GM19324 (cell line): ENCODE measurements around the gene OGA.
A peak's percentile ranks its signal among the peaks of the same experiment; 100 is the strongest.
"Not testable (repeated sequence)": the region's sequence is repeated elsewhere in the genome, so short reads cannot be mapped to it uniquely, and the experiment has no call there.

ENCODE experiments used
- ATAC-seq: cut with Tn5 transposase; IDR thresholded peaks from one replicate; pipeline ENCODE4 v1.9.1; 2021; ENCODE audit warnings: mild to moderate bottlenecking, moderate library complexity; ENCODE audit not compliant: unreplicated experiment, low FRiP score

Gene OGA

GRCh38 chr10:101807158-101807557, 11.1 kb downstream of the OGA start:
- no peak for ATAC-seq

DNA sequence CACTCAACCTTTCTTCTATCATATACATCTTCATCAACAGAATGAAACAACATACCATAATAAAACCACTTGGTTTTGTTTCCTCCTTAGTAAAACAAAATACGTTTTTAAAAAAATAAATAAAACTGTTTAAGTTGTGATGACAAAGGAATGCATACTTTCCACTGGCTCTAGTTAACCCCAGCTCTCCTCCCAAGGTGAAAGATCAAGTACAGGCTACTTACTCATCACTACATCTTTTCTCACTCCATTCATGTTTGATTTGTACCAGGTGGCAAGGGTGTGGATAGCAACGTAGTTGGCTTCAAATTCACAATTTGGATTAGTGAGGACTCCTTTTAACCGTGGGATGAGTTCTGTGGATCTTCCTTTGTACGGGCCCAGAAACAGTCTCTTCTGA, 14.7 kb downstream of the OGA start:
- ATAC-seq, result no peak

GRCh38 chr10:101797403-101798059, 20.7 kb downstream of the OGA start:
- ATAC-seq, result no peak

GRCh38 chr10:101793526-101793925, 24.7 kb downstream of the OGA start:
- ATAC-seq, result no peak

DNA sequence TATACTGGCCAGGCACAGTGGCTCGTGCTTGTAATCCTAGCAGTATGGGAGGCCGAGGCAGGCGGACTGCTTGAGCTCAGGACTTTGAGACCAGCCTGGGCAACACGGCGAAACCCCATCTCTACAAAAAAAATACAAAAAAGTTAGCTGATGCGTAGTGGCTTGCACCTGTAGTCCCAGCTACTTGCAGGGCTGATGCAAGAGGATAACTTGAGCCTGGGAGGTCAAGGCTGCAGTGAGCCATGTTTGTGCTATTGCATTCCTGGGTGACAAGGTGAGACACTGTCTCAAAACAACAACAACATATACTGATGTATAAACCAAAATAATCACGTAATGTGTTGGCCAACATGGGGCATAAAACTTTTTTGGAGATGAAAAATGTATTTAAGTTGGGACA, 28.6 kb downstream of the OGA start:
- ATAC-seq, result no peak

DNA sequence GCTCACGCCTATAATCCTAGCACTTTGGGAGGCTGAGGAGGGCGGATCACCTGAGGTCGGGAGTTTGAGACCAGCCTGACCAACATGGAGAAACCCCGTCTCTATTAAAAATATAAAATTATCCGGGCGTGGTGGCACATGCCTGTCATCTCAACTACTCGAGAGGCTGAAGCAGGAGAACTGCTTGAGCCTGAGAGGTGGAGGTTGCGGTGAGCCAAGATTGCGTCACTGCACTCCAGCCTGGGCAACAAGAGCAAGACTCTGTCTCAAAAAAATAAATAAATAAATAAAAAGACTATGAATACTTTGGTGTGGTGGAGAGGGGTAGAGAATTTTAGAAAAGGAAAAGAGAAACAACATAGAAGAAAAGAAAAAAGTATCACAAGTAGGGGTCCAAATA, 29.0 kb downstream of the OGA start:
- ATAC-seq, result not testable (repeated sequence)

- no peak for ATAC-seq
Observed at GRCh38 chr10:101785801-101786200, 32.4 kb downstream of the OGA start.

- no peak for ATAC-seq
Observed at GRCh38 chr10:101784558-101784957, 33.7 kb downstream of the OGA start.

DNA sequence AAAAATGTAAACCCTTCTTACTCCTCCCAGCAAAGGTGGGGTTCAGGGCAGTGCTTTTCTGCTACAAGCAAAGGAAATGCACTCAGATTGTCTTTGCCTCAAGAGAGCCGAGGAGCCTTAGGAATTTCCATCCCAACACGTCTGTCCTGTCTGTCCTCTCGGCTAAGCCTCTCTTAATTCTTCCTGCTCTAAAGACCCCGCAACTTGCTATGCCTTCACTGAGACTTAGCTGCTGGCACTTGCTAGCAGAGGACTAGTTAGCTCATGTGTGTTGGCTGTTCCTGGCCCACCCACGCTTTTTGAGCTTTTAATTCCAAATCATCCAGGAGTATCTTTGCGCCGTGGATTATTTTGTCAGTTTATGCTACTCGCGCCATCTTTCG, 34.5 kb downstream of the OGA start:
- no peak for ATAC-seq

- peak; percentile 64 for ATAC-seq
Observed at GRCh38 chr10:101782811-101783735, 35.2 kb downstream of the OGA start, which contains the start of gene NPM3. TSS of gene NPM3 (minus strand) at chr10:101783446. CDS start at chr10:101783390, 56 bp downstream.

GRCh38 chr10:101781984-101782810, 36.0 kb downstream of the OGA start:
- no peak for ATAC-seq

- no peak for ATAC-seq
Observed at GRCh38 chr10:101781655-101781983, 36.6 kb downstream of the OGA start.

GRCh38 chr10:101780818-101781654, 37.2 kb downstream of the OGA start:
- no peak for ATAC-seq

DNA sequence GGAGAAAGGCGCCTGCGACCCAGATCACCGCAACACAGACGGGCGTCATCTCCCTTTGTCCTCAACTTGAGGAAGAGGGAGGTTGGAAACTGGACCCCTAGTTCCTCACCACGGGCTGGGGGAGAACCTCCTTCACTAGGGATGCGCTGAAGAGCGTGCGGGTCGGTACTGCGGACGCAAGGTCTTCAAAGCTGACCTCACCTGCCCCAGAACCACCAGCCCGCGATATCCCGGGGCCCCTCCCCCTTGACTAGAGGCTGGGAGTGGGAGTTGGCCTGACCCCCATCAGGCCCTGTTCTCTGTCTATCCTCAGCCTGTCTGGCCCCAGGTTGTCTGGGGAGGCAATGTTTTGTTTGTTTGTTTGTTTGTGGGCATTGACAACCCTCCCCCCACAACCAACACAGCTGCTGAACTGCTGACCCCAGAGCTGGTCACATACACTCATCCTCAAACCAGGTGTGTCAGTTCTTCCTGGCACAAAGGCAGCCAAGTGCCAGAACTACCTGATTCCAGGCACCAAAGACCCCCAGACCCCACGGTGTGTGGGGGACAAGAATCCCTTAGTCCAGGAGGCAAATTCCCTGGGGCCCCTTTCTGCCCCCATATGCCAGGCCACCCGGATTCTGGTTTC, 37.9 kb downstream of the OGA start:
- no peak for ATAC-seq

DNA sequence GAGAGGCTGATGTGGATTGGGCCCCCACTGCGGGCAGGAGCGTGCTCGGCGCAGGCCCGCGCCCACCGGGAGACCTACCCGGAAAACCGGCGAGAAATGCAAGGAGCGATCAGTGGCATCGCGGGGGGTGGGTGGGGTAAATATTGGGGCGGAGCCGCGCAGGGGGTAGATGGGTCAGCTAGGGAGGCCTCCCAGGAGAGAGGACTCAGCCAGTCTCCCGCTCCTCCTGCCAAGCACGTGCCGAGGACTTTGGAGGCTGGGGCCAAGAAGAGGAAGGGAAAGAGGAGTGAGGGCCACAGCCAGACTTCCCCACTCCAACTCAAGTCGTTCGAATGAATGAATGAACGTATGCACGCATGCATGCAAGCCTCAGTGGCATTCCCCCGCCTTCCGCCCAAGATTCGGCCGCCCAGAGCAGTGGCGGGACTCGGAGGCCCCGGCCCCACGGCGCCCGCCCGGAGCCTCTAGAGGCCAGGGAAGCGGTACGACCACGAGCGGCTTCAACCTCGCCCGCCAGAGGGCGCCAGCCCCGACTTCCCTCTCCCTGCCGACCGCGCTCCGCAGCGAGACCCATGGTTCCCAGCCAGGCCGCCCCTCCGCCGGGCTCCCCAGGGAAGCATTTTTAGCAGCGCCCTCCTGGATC, 38.6 kb downstream of the OGA start:
- ATAC-seq, result no peak

DNA sequence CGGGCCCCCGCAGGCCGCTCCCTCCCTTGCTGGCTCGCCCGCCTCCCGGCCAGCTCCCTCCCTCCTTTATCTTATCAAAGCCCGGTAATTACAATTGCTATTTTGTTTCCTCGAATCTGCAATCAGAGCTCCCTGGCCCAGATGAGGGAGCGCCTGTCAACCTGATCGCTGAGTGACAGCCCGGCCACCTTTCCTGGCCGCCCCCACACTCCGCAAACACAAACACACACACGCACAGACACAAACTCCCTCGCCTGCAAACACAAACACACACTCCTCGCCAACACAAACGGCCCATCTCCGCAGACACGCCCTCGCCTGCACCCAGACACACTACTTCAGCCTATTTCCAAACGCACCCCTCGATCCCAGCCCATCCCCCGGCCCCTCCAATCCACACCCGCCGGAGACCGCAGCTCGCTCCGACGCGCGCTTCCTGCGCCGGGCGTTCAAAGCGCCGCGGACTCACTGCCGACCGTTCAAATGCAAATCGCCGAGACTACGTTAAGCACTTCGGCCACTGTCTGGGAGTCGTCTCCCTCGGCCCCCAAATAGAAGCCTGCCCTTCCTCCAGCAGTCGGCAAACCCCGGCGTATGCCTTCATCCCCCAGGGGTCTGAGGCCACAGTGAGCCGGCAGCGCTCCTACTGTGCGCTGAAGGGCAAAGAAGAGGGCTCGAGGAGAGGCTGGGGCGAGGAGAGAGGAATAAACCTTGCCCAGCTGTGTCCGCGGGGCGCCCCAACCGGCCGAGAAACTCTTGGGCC, 39.3 kb downstream of the OGA start:
- no peak for ATAC-seq

GRCh38 chr10:101778151-101778780, 40.0 kb downstream of the OGA start:
- ATAC-seq, result no peak

DNA sequence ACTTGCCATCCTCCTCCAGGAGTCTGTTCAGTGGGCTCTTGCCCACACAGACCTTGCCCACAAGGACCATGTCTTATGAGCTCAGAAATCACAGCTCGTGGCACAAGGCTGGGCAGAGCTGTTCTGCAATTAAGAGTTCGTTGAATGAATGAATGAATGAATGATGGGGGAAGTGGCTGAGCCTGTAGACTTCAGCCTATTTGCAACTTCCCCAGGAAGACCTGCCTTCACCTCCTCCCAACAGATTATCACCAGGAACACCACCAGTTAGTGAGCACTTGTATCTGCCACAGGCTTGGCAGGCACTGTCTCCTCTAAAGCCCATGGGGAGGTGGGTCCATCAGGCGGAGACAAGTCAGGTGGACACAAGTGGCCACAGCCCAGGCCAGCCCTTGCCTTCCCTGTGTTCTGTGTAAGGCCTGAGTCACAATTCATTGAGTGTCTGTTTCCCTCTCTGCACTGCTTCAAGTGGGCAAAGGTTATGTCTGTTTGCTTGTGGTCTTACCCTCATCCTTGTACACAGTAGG, 40.6 kb downstream of the OGA start:
- ATAC-seq, result no peak
